Heart left ventricle (tissue), 16 donors: ENCODE results near the gene CCS. TPM values are rescaled to one million over a fixed set of nuclear protein-coding genes. Genes with fewer than 3 reads are reported as not detected.

Source experiments
- ATAC-seq, 4 donors: fragments of 200-7000 bp; cut with Tn5 transposase; one replicate each; pipeline ENCODE4 v1.9.1; 2020 to 2022; ENCODE audit warnings: moderate library complexity in 4 of 4, mild to moderate bottlenecking in 3 of 4, moderate number of reproducible peaks in 1 of 4
- DNase-seq, 5 donors: peaks; one replicate each; pipeline ENCODE4 v3.0.0-alpha.2; 2020
- H3K27ac ChIP-seq, 12 donors: fragments of 200-600 bp; sonication (generic) in 4 of 12; one replicate each; pipeline versions ENCODE4 v1.5.0 to v1.8.0; 2016 to 2022; ENCODE audit warnings: mild to moderate bottlenecking in 2 of 12
- H3K27me3 ChIP-seq, 9 donors: fragments of 200-600 bp; sonication (generic) in 2 of 9; one replicate each; pipeline versions ENCODE4 v1.5.1 to v1.8.0; 2016 to 2022; ENCODE audit warnings: mild to moderate bottlenecking in 3 of 9
- H3K36me3 ChIP-seq, 9 donors: fragments of 200-600 bp; sonication (generic) in 2 of 9; one replicate each; pipeline versions ENCODE4 v1.5.0 to v1.8.0; 2018 to 2022; ENCODE audit warnings: mild to moderate bottlenecking in 2 of 9
- H3K4me1 ChIP-seq, 12 donors: fragments of 200-600 bp; sonication (generic) in 4 of 12; one replicate each; pipeline versions ENCODE4 v1.5.0 to v1.8.0; 2016 to 2022; ENCODE audit warnings: mild to moderate bottlenecking in 3 of 12
- H3K4me3 ChIP-seq, 12 donors: fragments of 200-600 bp; sonication (generic) in 4 of 12; one replicate each; pipeline versions ENCODE4 v1.5.0 to v1.8.0; 2017 to 2022; ENCODE audit warnings: mild to moderate bottlenecking in 9 of 12, moderate library complexity in 4 of 12
- H3K9me3 ChIP-seq, 12 donors: fragments of 200-600 bp; sonication (generic) in 4 of 12; one replicate each; pipeline versions ENCODE4 v1.5.0 to v1.8.0; 2016 to 2022; ENCODE audit warnings: mild to moderate bottlenecking in 1 of 12
- POLR2A ChIP-seq, 2 donors: fragments of 450-650 bp; IDR thresholded peaks; one replicate each; pipeline ENCODE4 v1.6.1; 2017; ENCODE audit warnings: antibody characterized with exemption in 2 of 2, mild to moderate bottlenecking in 2 of 2, moderate library complexity in 2 of 2
- WGBS, 4 donors: extraction: QIAGEN DNeasy Blood & Tissue Kit in 2 of 4; methylation state at CpG; one replicate each; pipeline versions ENCODE4 v1.1.5 to v1.1.7; 2013 to 2018; 5-methylcytosine and 5-hydroxymethylcytosine counted together
- intact Hi-C, 10 donors: fragments of 100-400 bp; cut with DNase I; formaldehyde crosslinking; loops; one replicate each; pipeline versions ENCODE4 v1.11.1 to v1.14.2; 2022
- polyA plus RNA-seq, 2 donors: library from polyadenylated mRNA; stranded (reverse); fragments of 200-250 nt; gene quantifications; one replicate each; pipeline ENCODE4 v1.2.3, GENCODE V29; 2013
- total RNA-seq, 9 donors: library from RNA; depleted of rRNA in 2 of 9; stranded (reverse); fragments of >200 nt in 2 of 9; fragmentation: NEBNext Ultra II Directional in 3 of 9; extraction: Animal tissue kit (Norgen Biotek cat#: 25700) in 3 of 9; gene quantifications; one replicate each; pipeline versions ENCODE4 v1.1.0 to v1.2.4, GENCODE V29; 2016 to 2023
- TF ChIP-seq, protein P1 (sequence below), 12 donors: fragments of 200-600 bp; sonication (generic) in 4 of 12; IDR thresholded peaks; one replicate each; pipeline versions ENCODE4 v1.5.0 to v1.8.0; 2018 to 2022; ENCODE audit warnings: antibody characterized with exemption in 12 of 12, mild to moderate bottlenecking in 5 of 12
- donor health status: ischemic (EF 13 %, LVEDD 7.1; RV severe dilation, severe dysfunction).
- donor health status: healthy with polysubstance abuse.
- donor health status: DM: no; HTN: yes; CAD: no.
- donor health status: DM: no; HTN: no; CAD: no.
- donor health status: ischemic (EF 25% LVEDD 6.9; RV normal size, moderate dysfunction).
- donor health status: ischemic (EF 25% LVEDD 5.7; RV mildly dilated, moderate dysfunction).
- donor health status: healthy.
- donor health status: DM: yes; HTN: yes; CAD: no.
- donor health status: ischemic (EF 35%, LVEDD 5.7; RV mildly dilated, moderate dysfunction).
- donor health status: nonischemic (EF 11% LVEDD 7.7; RV severe dilation, severe dysfunction).
- donor health status: DM: yes; HTN: yes; CAD: no.
- donor health status: PGD.
- donor health status: ischemic (EF 29% LVEDD 5.4; RV normal size, mild dysfunction).
- donor health status: nonischemic (EF 23%, LVEDD 6.1; RV moderate dilation, normal function).

Gene CCS
- total and polyA plus RNA-seq, 11 donors = 13.9 to 41.1 (median 20.1) TPM

DNA sequence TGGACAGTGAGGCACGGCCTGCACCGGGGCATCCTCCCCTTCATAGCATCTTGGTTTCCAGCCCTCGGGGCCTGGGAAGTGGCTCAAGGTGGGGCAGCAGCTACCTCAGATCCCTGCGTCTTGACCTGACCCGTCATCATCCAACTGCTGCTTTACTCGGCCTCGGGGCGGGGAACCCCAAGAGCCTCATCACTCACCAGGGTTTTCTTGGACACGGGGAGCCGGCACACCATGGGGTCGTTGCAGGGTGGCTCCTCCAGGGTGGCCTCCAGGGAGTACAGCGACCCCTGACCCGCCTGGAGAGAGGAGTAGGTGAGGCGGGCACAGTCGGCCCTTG, 25.2 kb upstream of the CCS start:
- peaks cover 0 to 13% (median 0%) of the 10 kb centered on the region in 9 donors for H3K36me3 ChIP-seq
- peak overlapping the region; percentile 53 to 94 (median 68) for H3K4me3 ChIP-seq
- WGBS, 4 donors = 52 to 65% (median 59%) methylated on average over 9 to 15 of the region's 15 CpGs
- TF ChIP-seq POLR2A (IDR thresholded peaks at IDR 0.05) = no peak
- TF ChIP-seq, protein P1, sequence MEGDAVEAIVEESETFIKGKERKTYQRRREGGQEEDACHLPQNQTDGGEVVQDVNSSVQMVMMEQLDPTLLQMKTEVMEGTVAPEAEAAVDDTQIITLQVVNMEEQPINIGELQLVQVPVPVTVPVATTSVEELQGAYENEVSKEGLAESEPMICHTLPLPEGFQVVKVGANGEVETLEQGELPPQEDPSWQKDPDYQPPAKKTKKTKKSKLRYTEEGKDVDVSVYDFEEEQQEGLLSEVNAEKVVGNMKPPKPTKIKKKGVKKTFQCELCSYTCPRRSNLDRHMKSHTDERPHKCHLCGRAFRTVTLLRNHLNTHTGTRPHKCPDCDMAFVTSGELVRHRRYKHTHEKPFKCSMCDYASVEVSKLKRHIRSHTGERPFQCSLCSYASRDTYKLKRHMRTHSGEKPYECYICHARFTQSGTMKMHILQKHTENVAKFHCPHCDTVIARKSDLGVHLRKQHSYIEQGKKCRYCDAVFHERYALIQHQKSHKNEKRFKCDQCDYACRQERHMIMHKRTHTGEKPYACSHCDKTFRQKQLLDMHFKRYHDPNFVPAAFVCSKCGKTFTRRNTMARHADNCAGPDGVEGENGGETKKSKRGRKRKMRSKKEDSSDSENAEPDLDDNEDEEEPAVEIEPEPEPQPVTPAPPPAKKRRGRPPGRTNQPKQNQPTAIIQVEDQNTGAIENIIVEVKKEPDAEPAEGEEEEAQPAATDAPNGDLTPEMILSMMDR (IDR thresholded peaks at IDR 0.05) = no peak
- ATAC-seq (no peak), DNase-seq (no peak)
- intact Hi-C loops = loop anchor here in 1 of 10 donors (10.0 kb wide), 1 partner anchor 267 kb away; no protein-coding TSS in a partner anchor
- H3K9me3 ChIP-seq = no peaks in the 10 kb centered on the region
- H3K27me3 ChIP-seq = peaks cover 0 to 6% (median 0%) of the 10 kb centered on the region in 9 donors
- H3K4me1 ChIP-seq = peaks cover 0 to 17% (median 12%) of the 10 kb centered on the region in 12 donors
- peak overlapping the region in 5 of 12 donors; percentile 37 to 71 (median 47) for H3K27ac ChIP-seq

DNA sequence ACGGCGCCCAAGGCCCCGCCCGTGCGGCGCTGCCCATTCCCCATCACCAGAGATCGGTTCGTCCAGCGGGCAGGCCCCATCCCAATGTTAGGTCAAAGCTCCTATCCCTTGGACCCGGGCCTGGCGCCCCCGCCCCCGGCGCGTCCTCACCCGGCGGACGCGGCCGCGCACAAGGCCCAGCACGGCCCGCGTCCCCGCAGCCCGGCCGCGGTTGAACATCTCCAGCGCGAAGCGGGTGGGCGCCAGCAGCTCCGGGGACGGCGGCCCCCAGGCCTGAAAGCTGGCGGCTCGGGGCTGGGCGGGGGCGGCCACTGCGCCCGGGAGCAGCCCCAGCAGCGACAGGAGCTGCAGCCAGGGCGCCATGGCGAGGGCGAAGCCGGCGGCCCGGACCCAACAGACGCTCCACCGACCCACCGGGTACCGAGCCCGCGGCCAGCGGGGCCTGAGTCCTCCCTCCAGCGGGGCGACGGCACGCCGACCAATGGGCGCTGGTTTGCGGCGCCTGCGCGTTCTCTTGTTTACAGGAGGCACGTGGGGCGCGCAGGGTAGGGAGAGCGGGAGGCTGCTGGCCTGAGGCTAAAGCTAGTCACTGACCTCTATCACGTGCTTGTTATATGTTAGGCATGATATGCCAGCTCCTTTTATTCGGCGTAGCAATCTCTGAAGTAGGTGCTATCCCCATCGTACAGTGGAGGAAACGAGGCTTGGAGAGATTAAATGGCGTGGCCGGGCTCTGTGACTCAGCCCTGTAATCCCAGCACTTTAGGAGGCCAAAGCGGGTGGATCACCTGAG, 24.7 kb upstream of the CCS start, which contains the start of gene CTSF:
CTSF (minus strand) TSS at position 483 of the 793 bp plus-strand sequence; CDS start at position 363, 120 bp downstream.
- TF ChIP-seq, protein P1 (IDR thresholded peaks at IDR 0.05) = no peak
- TF ChIP-seq POLR2A (IDR thresholded peaks at IDR 0.05) = peak in 1 of 2 donors; percentile 57
- H3K9me3 ChIP-seq = no peaks in the 10 kb centered on the region
- 3 to 6% (median 5%) methylated on average over 43 to 77 of the region's 77 CpGs for WGBS, 4 donors
- H3K4me3 ChIP-seq = peak within 1 kb of the TSS; percentile 53 to 94 (median 68)
- H3K4me1 ChIP-seq = peaks cover 0 to 17% (median 12%) of the 10 kb centered on the region in 12 donors
- peak; percentile 81 to 98 (median 97) for ATAC-seq
- DNase-seq = peak; percentile 85 to 95 (median 87)
- H3K27ac ChIP-seq = peak within 1 kb of the TSS in 7 of 12 donors; percentile 15 to 71 (median 43)
- peaks cover 0 to 6% (median 0%) of the 10 kb centered on the region in 9 donors for H3K27me3 ChIP-seq
- intact Hi-C loops = loop anchor here in 1 of 10 donors (10.0 kb wide), 1 partner anchor 266 kb away; no protein-coding TSS in a partner anchor
- peaks cover 0 to 13% (median 0%) of the 10 kb centered on the region in 9 donors for H3K36me3 ChIP-seq

DNA sequence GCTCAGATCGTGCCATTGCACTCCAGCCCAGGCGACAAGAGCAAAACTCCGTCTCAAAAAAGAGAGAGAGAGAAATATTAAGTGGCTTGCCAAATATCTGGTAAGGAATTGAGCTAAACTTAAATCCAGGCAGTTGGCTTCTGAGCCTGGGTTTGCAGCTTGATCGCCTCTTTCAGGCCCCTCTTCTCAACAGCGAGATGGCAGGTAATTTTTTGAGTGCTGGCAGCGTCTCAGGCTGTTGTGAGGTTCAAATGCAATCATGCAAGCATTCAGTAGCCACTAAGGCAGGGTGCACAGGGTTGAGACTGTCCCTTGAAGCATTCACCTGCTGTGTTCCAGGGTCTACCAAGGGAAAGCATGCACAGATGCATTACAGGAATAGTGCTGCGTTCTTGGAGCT, 23.9 kb upstream of the CCS start:
- Histone ChIP-seq H3K9me3 (no peaks in the 10 kb centered on the region), H3K4me1 (peaks cover 0 to 17% (median 12%) of the 10 kb centered on the region in 12 donors), H3K4me3 (peak overlapping the region in 2 of 12 donors; percentile 69 to 74), H3K27me3 (peaks cover 0 to 6% (median 0%) of the 10 kb centered on the region in 9 donors), H3K27ac (peak overlapping the region in 2 of 12 donors; percentile 54 to 71), H3K36me3 (peaks cover 0 to 13% (median 0%) of the 10 kb centered on the region in 9 donors)
- TF ChIP-seq, protein P1 (IDR thresholded peaks at IDR 0.05) = no peak
- TF ChIP-seq POLR2A (IDR thresholded peaks at IDR 0.05) = no peak
- ATAC-seq = no peak
- DNase-seq = no peak
- whole genome bisulfite sequencing, 4 donors = 84 to 93% (median 87%) methylated on average over 7 of the region's 7 CpGs
- intact Hi-C loops = loop anchor here in 1 of 10 donors (10.0 kb wide), 1 partner anchor 266 kb away; no protein-coding TSS in a partner anchor
